Renal cortical epithelial cell (primary cell): Measurements from ENCODE around the gene PKP3. TPM values are rescaled to one million over a fixed set of nuclear protein-coding genes. Genes with fewer than 3 reads are reported as not detected.

Experiments used
- DNase-seq: peaks from one replicate; pipeline ENCODE4 v3.0.0-alpha.2; 2011; ENCODE audit warnings: low read depth
- total RNA-seq: library from RNA; depleted of rRNA; stranded (reverse); fragments of >200 nt; gene quantifications from 2 replicates; pipeline ENCODE4 v1.2.3, GENCODE V29; 2014

The PKP3 gene
- total RNA-seq, 1 donor from 2014 or later, result 1.7 TPM

- DNase-seq, result peak; percentile 18
Measured at GRCh38 chr11:443542-444199, 49.7 kb downstream of the PKP3 start.

- DNase-seq, result peak; percentile 42
Measured at GRCh38 chr11:444396-445144, 50.6 kb downstream of the PKP3 start.

GRCh38 chr11:445765-446588, 52.0 kb downstream of the PKP3 start:
- no peak for DNase-seq

GRCh38 chr11:446891-447290, 52.9 kb downstream of the PKP3 start:
- no peak for DNase-seq

GRCh38 chr11:447923-448731, 54.1 kb downstream of the PKP3 start:
- DNase-seq, result peak; percentile 67

- peak; percentile 90 for DNase-seq
Measured at GRCh38 chr11:449889-450808, 56.1 kb downstream of the PKP3 start, which contains the start of gene PTDSS2. Gene PTDSS2, plus strand, starts transcription at chr11:450279. Its CDS starts 177 bp downstream, at chr11:450456.

GRCh38 chr11:450809-451451, 56.9 kb downstream of the PKP3 start:
- peak; percentile 60 for DNase-seq

- no peak for DNase-seq
Measured at GRCh38 chr11:451738-452137, 57.7 kb downstream of the PKP3 start.

- no peak for DNase-seq
Measured at GRCh38 chr11:452203-452744, 58.3 kb downstream of the PKP3 start.

- no peak for DNase-seq
Measured at GRCh38 chr11:452916-453527, 59.0 kb downstream of the PKP3 start.

GRCh38 chr11:453564-453963, 59.6 kb downstream of the PKP3 start:
- DNase-seq, result no peak

GRCh38 chr11:454043-454442, 60.0 kb downstream of the PKP3 start:
- DNase-seq, result no peak

Other genes with a start within 250 kb of the PKP3 start
- 0.55 TPM in 1 of 2 replicates, not detected in the other for gene SCGB1C1, start 201.1 kb upstream of the PKP3 start, total RNA-seq
- 18.9 and 23.7 TPM in 2 replicates for gene BET1L, start 186.8 kb upstream of the PKP3 start, total RNA-seq
- gene RIC8A, start 186.5 kb upstream of the PKP3 start, total RNA-seq, result 144 and 162 TPM in 2 replicates
- gene SIRT3, start 157.9 kb upstream of the PKP3 start, total RNA-seq, result 4.3 and 10.0 TPM in 2 replicates
- 74.2 and 172 TPM in 2 replicates for gene PSMD13, start 157.2 kb upstream of the PKP3 start, total RNA-seq
- gene NLRP6, start 115.8 kb upstream of the PKP3 start, total RNA-seq, result not detected in 2 replicates
- gene PGGHG, start 105.1 kb upstream of the PKP3 start, total RNA-seq, result 8.8 and 12.9 TPM in 2 replicates
- not detected in 2 replicates for gene IFITM5, start 94.7 kb upstream of the PKP3 start, total RNA-seq
- 13.5 and 126 TPM in 2 replicates for gene IFITM2, start 86.4 kb upstream of the PKP3 start, total RNA-seq
- 7.6 and 53.5 TPM in 2 replicates for gene IFITM1, start 80.2 kb upstream of the PKP3 start, total RNA-seq
- 14.9 and 70.2 TPM in 2 replicates for gene IFITM3, start 73.3 kb upstream of the PKP3 start, total RNA-seq
- gene B4GALNT4, start 24.7 kb upstream of the PKP3 start, total RNA-seq, result 4.0 and 4.5 TPM in 2 replicates
- 5.4 and 41.5 TPM in 2 replicates for gene SIGIRR, start 20.8 kb downstream of the PKP3 start, total RNA-seq
- 9.2 and 10.8 TPM in 2 replicates for gene ANO9, start 47.8 kb downstream of the PKP3 start, total RNA-seq
- 25.9 and 40.7 TPM in 2 replicates for gene PTDSS2, start 56.1 kb downstream of the PKP3 start, total RNA-seq
- 227 and 230 TPM in 2 replicates for gene RNH1, start 113.0 kb downstream of the PKP3 start, total RNA-seq
- gene HRAS, start 141.4 kb downstream of the PKP3 start, total RNA-seq, result 40.5 and 51.2 TPM in 2 replicates
- gene LRRC56, start 143.3 kb downstream of the PKP3 start, total RNA-seq, result 0.17 and 2.0 TPM in 2 replicates
- 0.69 and 1.7 TPM in 2 replicates for gene LMNTD2, start 166.5 kb downstream of the PKP3 start, total RNA-seq
- 65.7 and 110 TPM in 2 replicates for gene RASSF7, start 166.8 kb downstream of the PKP3 start, total RNA-seq
- gene PHRF1, start 182.3 kb downstream of the PKP3 start, total RNA-seq, result 27.4 and 40.9 TPM in 2 replicates
- 17.1 and 23.3 TPM in 2 replicates for gene IRF7, start 221.7 kb downstream of the PKP3 start, total RNA-seq
- gene CDHR5, start 230.7 kb downstream of the PKP3 start, total RNA-seq, result 0.15 TPM in 1 of 2 replicates, not detected in the other
- not detected in 2 replicates for gene SCT, start 233.0 kb downstream of the PKP3 start, total RNA-seq
- gene DRD4, start 243.1 kb downstream of the PKP3 start, total RNA-seq, result 0.10 TPM in 1 of 2 replicates, not detected in the other